ENCODE data around the gene MRPL34. TPM values are rescaled to one million over a fixed set of nuclear protein-coding genes. Genes with fewer than 3 reads are reported as not detected.

Gene MRPL34
- total RNA-seq, 1 experiment from 2014 or later, result 87.7 TPM

GRCh38 chr19:17333611-17334413 is 28.1 kb downstream of the MRPL34 start:
- H3K27ac ChIP-seq (ENCODE audit: low read length), result peak overlapping the region; percentile 48; the same call in 1 of the 2 replicates
- no peaks in the 10 kb centered on the region for H3K27me3 ChIP-seq (ENCODE audit: control insufficient read depth, insufficient read depth, low read length)
- H3K9me3 ChIP-seq (ENCODE audit: control insufficient read depth, insufficient read depth, low read depth, low read length), result no peaks in the 10 kb centered on the region
- no peak for DNase-seq (ENCODE audit: low read depth, low spot score)
- BruUV-seq (replicated peaks), result no TSS peak
- no peak for ATAC-seq
- in situ Hi-C loops (cut with HindIII; ENCODE audit: low pct_unique_long_range_greater_than_20kb, low sequenced_read_pairs), result no loop called here
- peaks cover 12% of the 10 kb centered on the region for H3K4me1 ChIP-seq (ENCODE audit: control insufficient read depth, insufficient read depth, low read length)
- POLR2A ChIA-PET, result no interaction called here
- peak overlapping the region; percentile 65 to 67 for H3K4me3 ChIP-seq (ENCODE audit: low read depth in 2 of 2, low read length in 2 of 2)
- intact Hi-C loops (cut with micrococcal nuclease; ENCODE audit: unreplicated experiment), result no loop called here
- H3K36me3 ChIP-seq (ENCODE audit: control insufficient read depth, insufficient read depth, low read length), result peaks cover 7% of the 10 kb centered on the region; the same call in 1 of the 2 replicates
- no peak for TF ChIP-seq SIN3A (IDR thresholded peaks at IDR 0.05; ENCODE audit: borderline replicate concordance, insufficient read depth, low read depth, low read length)
- no peak for TF ChIP-seq POLR2AphosphoS5 (IDR thresholded peaks at IDR 0.05; ENCODE audit: low read depth, low read length)
- no peak for TF ChIP-seq TCF7L2 (IDR thresholded peaks at IDR 0.05; ENCODE audit: low read depth, low read length)
- TF ChIP-seq REST (IDR thresholded peaks at IDR 0.05; ENCODE audit: insufficient read depth in 1 of 2, low read depth in 2 of 2, low read length in 1 of 2), result no peak
- no peak for TF ChIP-seq CTCF (IDR thresholded peaks at IDR 0.05)
- CTCF ChIA-PET, result interaction anchor here (0.6 kb wide), 1 partner anchor 24 kb away, joined by 4 read pairs; no protein-coding TSS in a partner anchor

- TF ChIP-seq TCF7L2 (IDR thresholded peaks at IDR 0.05; ENCODE audit: low read depth, low read length) (peak; percentile 49; the same call in 1 of the 2 replicates), SIN3A (IDR thresholded peaks at IDR 0.05; ENCODE audit: borderline replicate concordance, insufficient read depth, low read depth, low read length) (no peak; the same call in 1 of the 2 replicates), POLR2AphosphoS5 (IDR thresholded peaks at IDR 0.05; ENCODE audit: low read depth, low read length) (peak; percentile 31; the same call in 1 of the 2 replicates)
- CTCF ChIA-PET, result interaction anchor here (0.6 kb wide), 1 partner anchor 20 kb away, joined by 3 read pairs; no protein-coding TSS in a partner anchor
- intact Hi-C loops (cut with micrococcal nuclease; ENCODE audit: unreplicated experiment) (no loop called here), in situ Hi-C loops (cut with HindIII; ENCODE audit: low pct_unique_long_range_greater_than_20kb, low sequenced_read_pairs) (no loop called here)
- Histone ChIP-seq H3K36me3 (ENCODE audit: control insufficient read depth, insufficient read depth, low read length) (peaks cover 7% of the 10 kb centered on the region; the same call in 1 of the 2 replicates), H3K4me3 (ENCODE audit: low read depth in 2 of 2, low read length in 2 of 2) (peak within 1 kb of the TSS; percentile 65 to 67), H3K27me3 (ENCODE audit: control insufficient read depth, insufficient read depth, low read length) (no peaks in the 10 kb centered on the region), H3K4me1 (ENCODE audit: control insufficient read depth, insufficient read depth, low read length) (peaks cover 12% of the 10 kb centered on the region), H3K27ac (ENCODE audit: low read length) (peak within 1 kb of the TSS; percentile 98), H3K9me3 (ENCODE audit: control insufficient read depth, insufficient read depth, low read depth, low read length) (no peaks in the 10 kb centered on the region)
- DNase-seq (ENCODE audit: low read depth, low spot score) (peak; percentile 90), ATAC-seq (peak; percentile 76)
- POLR2A ChIA-PET, result no interaction called here
- BruUV-seq (replicated peaks), result no TSS peak
Observed at GRCh38 chr19:17334414-17335409, 29.0 kb downstream of the MRPL34 start, which contains the start of gene ANO8. TSS of gene ANO8 (minus strand) at chr19:17334855. CDS start at chr19:17334670, 185 bp downstream.
